Activated naive CD4-positive, alpha-beta T cell treated with anti-CD3 and anti-CD28 coated beads, Interleukin-2, amount 50 U/mL, for 72 hours (primary cell): Measurements from ENCODE around the gene KLHL13. TPM values are rescaled to one million over a fixed set of nuclear protein-coding genes. Genes with fewer than 3 reads are reported as not detected.

Experiments used
- ATAC-seq, 2 donors: fragments of 150-1000 bp; cut with Tn5 transposase; 2 replicates each; pipeline ENCODE4 v1.10.0; 2021; ENCODE audit warnings: mild to moderate bottlenecking in 2 of 2, moderate library complexity in 2 of 2
- DNase-seq, 2 donors: peaks; one replicate each; pipeline ENCODE4 v3.0.0; 2021 to 2022; ENCODE audit warnings: low spot score in 2 of 2
- H3K27ac Mint-ChIP-seq, 2 donors: one replicate each; pipeline ENCODE4 v1.8.0; 2022; ENCODE audit warnings: mild to moderate bottlenecking in 2 of 2, mixed read lengths in 2 of 2
- H3K36me3 Mint-ChIP-seq, 2 donors: one replicate each; pipeline ENCODE4 v1.8.0; 2022; ENCODE audit warnings: mixed read lengths in 2 of 2
- H3K9me3 Mint-ChIP-seq, 2 donors: one replicate each; pipeline ENCODE4 v1.8.0; 2022; ENCODE audit warnings: mixed read lengths in 2 of 2
- total RNA-seq, 2 donors: library from RNA; stranded (reverse); gene quantifications; one replicate each; pipeline ENCODE4 v1.2.3, GENCODE V29; 2022

Gene KLHL13
- total RNA-seq, 2 donors from 2014 or later = 0.48 to 1.4 TPM

GRCh38 chrX:118114971-118115370, 1.6 kb downstream of the KLHL13 start:
- ATAC-seq = no peak
- peaks cover 0 to 7% of the 10 kb centered on the region in 2 donors for H3K36me3 Mint-ChIP-seq

GRCh38 chrX:118109065-118109464, 7.5 kb downstream of the KLHL13 start:
- no peak for ATAC-seq
- H3K27ac Mint-ChIP-seq = no peak overlapping the region
- H3K36me3 Mint-ChIP-seq = no peaks in the 10 kb centered on the region
- H3K9me3 Mint-ChIP-seq = no peaks in the 10 kb centered on the region
- no peak for DNase-seq

More at GRCh38 chrX:118114971-118115370, 1.6 kb downstream of the KLHL13 start:
- H3K27ac Mint-ChIP-seq = no peak overlapping the region
- no peak for DNase-seq
- no peaks in the 10 kb centered on the region for H3K9me3 Mint-ChIP-seq

GRCh38 chrX:118108304-118108703, 8.3 kb downstream of the KLHL13 start:
- Mint-ChIP-seq H3K27ac (no peak overlapping the region), H3K36me3 (no peaks in the 10 kb centered on the region), H3K9me3 (no peaks in the 10 kb centered on the region)
- ATAC-seq (no peak), DNase-seq (no peak)

- Mint-ChIP-seq H3K27ac (no peak overlapping the region), H3K9me3 (peaks cover 0 to 4% of the 10 kb centered on the region in 2 donors), H3K36me3 (no peaks in the 10 kb centered on the region)
- DNase-seq (no peak), ATAC-seq (no peak)
Measured at GRCh38 chrX:118100091-118100490, 16.5 kb downstream of the KLHL13 start.

GRCh38 chrX:118088084-118088483, 28.5 kb downstream of the KLHL13 start:
- ATAC-seq (no peak), DNase-seq (no peak)
- Mint-ChIP-seq H3K36me3 (no peaks in the 10 kb centered on the region), H3K27ac (no peak overlapping the region), H3K9me3 (peaks cover 0 to 4% of the 10 kb centered on the region in 2 donors)

- DNase-seq (no peak), ATAC-seq (no peak)
- Mint-ChIP-seq H3K27ac (no peak overlapping the region), H3K9me3 (no peaks in the 10 kb centered on the region), H3K36me3 (no peaks in the 10 kb centered on the region)
Measured at GRCh38 chrX:118074196-118074595, 42.4 kb downstream of the KLHL13 start.

- no peak for DNase-seq
- ATAC-seq = no peak
- Mint-ChIP-seq H3K36me3 (no peaks in the 10 kb centered on the region), H3K9me3 (no peaks in the 10 kb centered on the region), H3K27ac (no peak overlapping the region)
Measured at GRCh38 chrX:118066867-118067515, 49.6 kb downstream of the KLHL13 start.

- DNase-seq = no peak
- ATAC-seq = no peak
- Mint-ChIP-seq H3K9me3 (no peaks in the 10 kb centered on the region), H3K36me3 (no peaks in the 10 kb centered on the region), H3K27ac (no peak overlapping the region)
Measured at GRCh38 chrX:118062817-118063615, 53.6 kb downstream of the KLHL13 start.

- Mint-ChIP-seq H3K9me3 (no peaks in the 10 kb centered on the region), H3K27ac (no peak overlapping the region), H3K36me3 (no peaks in the 10 kb centered on the region)
- ATAC-seq = no peak
- no peak for DNase-seq
Measured at GRCh38 chrX:118062048-118062789, 54.4 kb downstream of the KLHL13 start.

GRCh38 chrX:118058924-118059323, 57.7 kb downstream of the KLHL13 start:
- no peaks in the 10 kb centered on the region for H3K9me3 Mint-ChIP-seq
- H3K27ac Mint-ChIP-seq = no peak overlapping the region
- ATAC-seq (no peak), DNase-seq (no peak)
- no peaks in the 10 kb centered on the region for H3K36me3 Mint-ChIP-seq

- DNase-seq (no peak), ATAC-seq (no peak)
- H3K36me3 Mint-ChIP-seq = no peaks in the 10 kb centered on the region
- H3K9me3 Mint-ChIP-seq = no peaks in the 10 kb centered on the region
- H3K27ac Mint-ChIP-seq = no peak overlapping the region
Measured at GRCh38 chrX:118056870-118057269, 59.7 kb downstream of the KLHL13 start.

GRCh38 chrX:118049713-118050112, 66.9 kb downstream of the KLHL13 start:
- no peaks in the 10 kb centered on the region for H3K9me3 Mint-ChIP-seq
- no peak overlapping the region for H3K27ac Mint-ChIP-seq
- H3K36me3 Mint-ChIP-seq = no peaks in the 10 kb centered on the region
- DNase-seq (no peak), ATAC-seq (no peak)

GRCh38 chrX:118047446-118048186, 69.0 kb downstream of the KLHL13 start:
- DNase-seq = no peak
- no peaks in the 10 kb centered on the region for H3K36me3 Mint-ChIP-seq
- no peak for ATAC-seq
- H3K27ac Mint-ChIP-seq = no peak overlapping the region
- H3K9me3 Mint-ChIP-seq = peaks cover 2 to 4% of the 10 kb centered on the region in 2 donors

GRCh38 chrX:118039591-118039990, 77.0 kb downstream of the KLHL13 start:
- ATAC-seq = no peak
- Mint-ChIP-seq H3K27ac (no peak overlapping the region), H3K36me3 (peaks cover 0 to 6% of the 10 kb centered on the region in 2 donors), H3K9me3 (peaks cover 6% of the 10 kb centered on the region in 2 donors)
- DNase-seq = no peak

- ATAC-seq = no peak
- H3K36me3 Mint-ChIP-seq = peaks cover 0 to 6% of the 10 kb centered on the region in 2 donors
- H3K9me3 Mint-ChIP-seq = peaks cover 6% of the 10 kb centered on the region in 2 donors
- no peak for DNase-seq
- H3K27ac Mint-ChIP-seq = no peak overlapping the region
Measured at GRCh38 chrX:118038614-118039365, 77.8 kb downstream of the KLHL13 start.

GRCh38 chrX:118026631-118027030, 90.0 kb downstream of the KLHL13 start:
- DNase-seq = no peak
- no peaks in the 10 kb centered on the region for H3K9me3 Mint-ChIP-seq
- H3K36me3 Mint-ChIP-seq = no peaks in the 10 kb centered on the region
- H3K27ac Mint-ChIP-seq = no peak overlapping the region
- ATAC-seq = no peak
